Astrocyte (in vitro differentiated cells and primary cell): ENCODE data around the gene XRCC6. TPM values are rescaled to one million over a fixed set of nuclear protein-coding genes. Genes with fewer than 3 reads are reported as not detected.
"Not testable (repeated sequence)": the region's sequence is repeated elsewhere in the genome, so short reads cannot be mapped to it uniquely, and the experiment has no call there.

ENCODE experiments used
- DNase-seq: peaks from one replicate; pipeline ENCODE4 v3.0.0-alpha.2; 2010; ENCODE audit warnings: low read depth
- FAIRE-seq: peaks from 2 replicates; lab custom pipeline; 2011; peaks lifted over from hg19 to GRCh38; lab: Jason Lieb, UNC
- H2AFZ ChIP-seq: 2 replicates; pipeline ENCODE4 v1.6.0; 2012; ENCODE audit warnings: low read depth, low read length, inconsistent platforms
- H3K27ac ChIP-seq: 2 replicates; pipeline ENCODE4 v1.5.1; 2011; ENCODE audit warnings: low read depth, low read length, inconsistent platforms
- H3K27me3 ChIP-seq: 2 replicates; pipeline ENCODE4 v1.6.0; 2011; ENCODE audit warnings: low read length, inconsistent platforms; ENCODE audit not compliant: insufficient read depth
- H3K36me3 ChIP-seq: 2 replicates; pipeline ENCODE4 v1.5.1; 2011; ENCODE audit warnings: low read length, inconsistent platforms; ENCODE audit not compliant: insufficient read depth
- H3K4me1 ChIP-seq: 2 replicates; pipeline ENCODE4 v1.5.1; 2011; ENCODE audit warnings: low read length, inconsistent platforms; ENCODE audit not compliant: insufficient read depth
- H3K4me2 ChIP-seq: 2 replicates; pipeline ENCODE4 v1.6.0; 2012; ENCODE audit warnings: low read length, inconsistent platforms
- H3K4me3 ChIP-seq: 2 replicates; pipeline ENCODE4 v1.5.1; 2011; ENCODE audit warnings: low read depth, mild to moderate bottlenecking, low read length, inconsistent platforms; ENCODE audit not compliant: insufficient read depth
- H3K79me2 ChIP-seq: 2 replicates; pipeline ENCODE4 v1.6.0; 2012; ENCODE audit warnings: mild to moderate bottlenecking, low read length, inconsistent platforms; ENCODE audit not compliant: insufficient read depth
- H3K9ac ChIP-seq: 2 replicates; pipeline ENCODE4 v1.6.0; 2012; ENCODE audit warnings: mild to moderate bottlenecking, low read length, inconsistent platforms
- H3K9me3 ChIP-seq: 2 replicates; pipeline ENCODE4 v1.5.1; 2012; ENCODE audit warnings: low read depth, mild to moderate bottlenecking, low read length, inconsistent platforms; ENCODE audit not compliant: insufficient read depth
- H4K20me1 ChIP-seq: 2 replicates; pipeline ENCODE4 v1.6.0; 2012; ENCODE audit warnings: low read length, inconsistent platforms; ENCODE audit not compliant: insufficient read depth
- H3K27ac Mint-ChIP-seq: one replicate; pipeline ENCODE4 v1.8.0; 2021; ENCODE audit warnings: mild to moderate bottlenecking, mixed read lengths; ENCODE audit not compliant: unreplicated experiment
- H3K27me3 Mint-ChIP-seq: one replicate; pipeline ENCODE4 v1.8.0; 2021; ENCODE audit warnings: low read depth, mixed read lengths; ENCODE audit not compliant: unreplicated experiment
- H3K36me3 Mint-ChIP-seq: one replicate; pipeline ENCODE4 v1.8.0; 2021; ENCODE audit warnings: low read depth, mixed read lengths; ENCODE audit not compliant: unreplicated experiment
- H3K4me1 Mint-ChIP-seq: one replicate; pipeline ENCODE4 v1.8.0; 2021; ENCODE audit warnings: low read depth, mixed read lengths; ENCODE audit not compliant: unreplicated experiment
- H3K4me3 Mint-ChIP-seq: one replicate; pipeline ENCODE4 v1.8.0; 2021; ENCODE audit warnings: mild to moderate bottlenecking, moderate library complexity, mixed read lengths; ENCODE audit not compliant: unreplicated experiment
- H3K9me3 Mint-ChIP-seq: one replicate; pipeline ENCODE4 v1.8.0; 2021; ENCODE audit warnings: mild to moderate bottlenecking, mixed read lengths; ENCODE audit not compliant: unreplicated experiment
- CTCF ChIP-seq: IDR thresholded peaks from 2 replicates; pipeline ENCODE4 v1.5.1; 2011; ENCODE audit warnings: low read depth, mild to moderate bottlenecking, inconsistent platforms, low read length, moderate library complexity; ENCODE audit not compliant: insufficient read depth
- EZH2 ChIP-seq: IDR thresholded peaks from 2 replicates; pipeline ENCODE4 v1.6.1; 2012; ENCODE audit warnings: mild to moderate bottlenecking, low read length, inconsistent platforms; ENCODE audit not compliant: insufficient read depth
- total RNA-seq: library from RNA; stranded (reverse); gene quantifications from 2 replicates; pipeline ENCODE4 v1.2.1, GENCODE V29; 2021

The XRCC6 gene
- total RNA-seq, 1 donor from 2014 or later = 232 TPM

DNA sequence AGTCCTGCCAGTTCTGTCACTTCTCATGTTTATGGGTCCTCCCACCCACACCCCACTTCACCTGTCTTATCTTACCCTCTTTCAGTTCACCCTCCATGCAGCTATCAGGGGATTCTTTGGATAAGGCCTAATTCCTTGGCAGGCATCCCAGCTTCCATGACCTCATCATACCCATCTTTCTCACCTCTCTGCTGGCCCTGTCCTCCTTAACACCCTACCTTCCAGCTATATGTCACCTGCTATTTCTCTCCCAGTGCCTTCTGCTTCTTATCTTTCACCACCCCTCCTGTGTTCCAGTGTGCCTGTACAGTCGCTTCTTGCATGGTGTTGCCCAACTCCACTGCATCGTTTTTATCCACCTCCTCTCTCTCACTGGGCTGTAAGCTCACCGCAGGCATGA, 39.3 kb downstream of the XRCC6 start:
- Histone ChIP-seq H3K27ac (no peak overlapping the region), H3K36me3 (peaks cover 75% of the 10 kb centered on the region), H3K27me3 (no peaks in the 10 kb centered on the region), H3K4me2 (no peak overlapping the region), H3K4me3 (no peak overlapping the region), H4K20me1 (peaks cover 24% of the 10 kb centered on the region), H3K79me2 (peaks cover 11% of the 10 kb centered on the region), H3K9me3 (no peaks in the 10 kb centered on the region), H3K4me1 (no peaks in the 10 kb centered on the region), H3K9ac (no peak overlapping the region), H2AFZ (no peak overlapping the region)
- peaks cover 18% of the 10 kb centered on the region for H3K36me3 Mint-ChIP-seq
- FAIRE-seq (no peak), DNase-seq (no peak)
- H3K27me3 Mint-ChIP-seq = no peaks in the 10 kb centered on the region
- H3K27ac Mint-ChIP-seq = no peak overlapping the region
- no peak overlapping the region for H3K4me3 Mint-ChIP-seq
- no peaks in the 10 kb centered on the region for H3K9me3 Mint-ChIP-seq
- no peaks in the 10 kb centered on the region for H3K4me1 Mint-ChIP-seq
- TF ChIP-seq EZH2 = no peak
- TF ChIP-seq CTCF = no peak

- no peak overlapping the region for H3K4me2 ChIP-seq
- H3K27me3 ChIP-seq = no peaks in the 10 kb centered on the region
- Mint-ChIP-seq H3K4me1 (no peaks in the 10 kb centered on the region), H3K36me3 (peaks cover 18% of the 10 kb centered on the region), H3K27ac (no peak overlapping the region), H3K9me3 (no peaks in the 10 kb centered on the region), H3K4me3 (no peak overlapping the region), H3K27me3 (no peaks in the 10 kb centered on the region)
- peaks cover 24% of the 10 kb centered on the region for H4K20me1 ChIP-seq
- H3K9me3 ChIP-seq = no peaks in the 10 kb centered on the region
- H3K27ac ChIP-seq = no peak overlapping the region
- no peak for TF ChIP-seq EZH2
- no peak for TF ChIP-seq CTCF
- no peak overlapping the region for H3K4me3 ChIP-seq
- FAIRE-seq = no peak
- no peaks in the 10 kb centered on the region for H3K4me1 ChIP-seq
- no peak overlapping the region for H2AFZ ChIP-seq
- H3K9ac ChIP-seq = no peak overlapping the region
- H3K36me3 ChIP-seq = peaks cover 71% of the 10 kb centered on the region
- DNase-seq = no peak
- H3K79me2 ChIP-seq = peaks cover 6% of the 10 kb centered on the region
These were observed 40.0 kb downstream of the XRCC6 start for GRCh38 chr22:41661088-41661487.

DNA sequence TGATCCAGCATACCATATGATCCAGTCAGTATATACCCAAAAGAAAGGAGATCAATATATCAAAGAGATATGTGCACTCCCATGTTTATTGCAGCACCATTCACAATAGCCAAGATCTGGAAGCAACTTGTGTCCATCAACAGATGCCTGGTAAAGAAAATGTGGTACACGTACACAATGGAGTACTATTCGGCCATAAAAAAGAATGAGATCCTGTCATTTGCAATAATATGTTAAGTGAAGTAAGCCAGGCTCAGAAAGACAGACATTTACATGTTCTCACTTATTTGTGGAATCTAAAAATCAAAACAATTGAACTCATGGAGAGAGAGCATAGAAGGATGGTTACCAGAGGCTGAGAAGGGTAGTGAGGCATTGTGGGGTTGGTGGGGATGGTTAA, 40.6 kb downstream of the XRCC6 start:
- no peaks in the 10 kb centered on the region for H3K9me3 ChIP-seq
- no peak overlapping the region for H3K9ac ChIP-seq
- H4K20me1 ChIP-seq = peaks cover 24% of the 10 kb centered on the region
- H3K27ac Mint-ChIP-seq = no peak overlapping the region
- H3K27me3 Mint-ChIP-seq = no peaks in the 10 kb centered on the region
- no peak overlapping the region for H3K4me3 ChIP-seq
- H3K27ac ChIP-seq = no peak overlapping the region
- H3K36me3 Mint-ChIP-seq = peaks cover 18% of the 10 kb centered on the region
- FAIRE-seq (peak; percentile 34), DNase-seq (no peak)
- no peak overlapping the region for H3K4me2 ChIP-seq
- peaks cover 3% of the 10 kb centered on the region for H3K79me2 ChIP-seq
- no peaks in the 10 kb centered on the region for H3K9me3 Mint-ChIP-seq
- H3K36me3 ChIP-seq = peaks cover 67% of the 10 kb centered on the region
- no peaks in the 10 kb centered on the region for H3K4me1 Mint-ChIP-seq
- H3K4me3 Mint-ChIP-seq = no peak overlapping the region
- no peak overlapping the region for H2AFZ ChIP-seq
- peaks cover under 1% of the 10 kb centered on the region for H3K4me1 ChIP-seq
- no peak for TF ChIP-seq EZH2
- TF ChIP-seq CTCF = no peak
- no peaks in the 10 kb centered on the region for H3K27me3 ChIP-seq

GRCh38 chr22:41663594-41663993, 42.5 kb downstream of the XRCC6 start:
- not testable (repeated sequence) for H3K9me3 Mint-ChIP-seq, H3K27me3 Mint-ChIP-seq, FAIRE-seq, H3K4me2 ChIP-seq, H2AFZ ChIP-seq, H3K27me3 ChIP-seq, H3K4me3 Mint-ChIP-seq, H3K27ac Mint-ChIP-seq, H3K27ac ChIP-seq, H3K9me3 ChIP-seq, H3K4me3 ChIP-seq, H3K9ac ChIP-seq, H3K4me1 Mint-ChIP-seq, DNase-seq, H3K79me2 ChIP-seq
- peaks cover 18% of the 10 kb centered on the region for H4K20me1 ChIP-seq
- H3K36me3 ChIP-seq = peaks cover 53% of the 10 kb centered on the region
- peaks cover 12% of the 10 kb centered on the region for H3K4me1 ChIP-seq
- H3K36me3 Mint-ChIP-seq = peaks cover 12% of the 10 kb centered on the region
